T follicular helper cell (primary cell): ENCODE results near the gene GPR50.

Experiments
- DNase-seq: peaks from one replicate; pipeline ENCODE4 v3.0.0-alpha.2; 2020; ENCODE audit warnings: low read depth

GPR50 gene

DNA sequence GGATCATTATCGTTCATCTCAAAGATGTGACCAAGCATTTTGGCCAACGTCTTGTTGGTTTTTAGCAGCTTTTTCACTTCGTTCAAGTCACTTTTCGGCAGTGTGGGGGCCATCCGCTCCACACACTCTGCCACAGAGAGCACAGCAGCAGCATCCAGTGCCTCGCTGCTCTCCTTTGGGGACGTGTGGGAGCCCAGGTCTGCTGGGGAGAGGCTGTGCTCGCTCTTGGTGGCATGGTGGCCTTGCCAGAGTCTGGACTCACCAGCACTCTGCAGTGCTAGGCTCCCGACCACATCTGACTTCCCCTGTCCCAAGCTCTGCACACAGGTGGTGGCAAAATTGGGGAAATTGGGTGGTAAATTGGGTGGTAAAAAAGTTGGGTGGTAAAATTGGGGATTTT is 50.6 kb downstream of the GPR50 start:
- DNase-seq = no peak

DNA sequence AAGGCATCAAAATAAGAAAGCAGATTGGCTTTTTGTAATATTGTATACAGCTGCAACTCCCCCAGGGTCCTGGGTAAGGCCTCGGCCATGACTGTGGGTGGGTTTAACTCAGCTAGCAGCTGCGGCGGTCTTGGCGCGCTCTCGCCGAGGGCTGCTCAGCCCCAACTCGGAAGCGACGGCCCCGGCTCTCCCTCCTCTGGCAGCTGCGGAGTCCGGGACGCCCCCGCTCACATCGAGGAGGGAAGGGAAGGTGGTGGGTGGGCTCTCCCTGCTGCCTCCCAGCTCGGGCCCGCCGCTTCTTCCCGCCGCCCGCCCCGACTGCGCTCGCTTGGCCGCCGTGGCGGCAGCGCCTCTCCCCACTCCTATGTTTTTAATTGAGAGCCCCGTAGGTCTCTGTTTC is 51.2 kb downstream of the GPR50 start:
- no peak for DNase-seq

DNA sequence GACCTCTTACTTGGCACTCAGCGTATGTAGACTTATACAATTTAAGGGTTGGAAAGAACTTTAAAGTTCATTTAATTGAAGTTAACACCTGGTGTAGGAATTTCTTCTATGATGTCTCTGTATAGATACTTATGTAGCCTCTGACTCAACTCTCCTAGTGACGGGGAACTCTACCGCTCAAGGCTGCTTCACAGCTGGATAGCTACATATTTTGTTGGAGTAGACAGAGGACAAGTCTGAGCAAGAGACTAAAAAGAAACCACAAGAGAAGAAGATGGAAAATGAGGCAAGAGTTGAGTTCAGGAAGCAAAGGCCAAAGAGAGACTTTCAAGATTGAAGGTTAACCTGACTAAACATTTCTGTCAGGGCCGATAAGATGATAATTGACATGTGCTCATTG is 52.6 kb downstream of the GPR50 start:
- DNase-seq = no peak
